A673 (cell line): ENCODE data around the gene GPC6. TPM values are rescaled to one million over a fixed set of nuclear protein-coding genes. Genes with fewer than 3 reads are reported as not detected.

ENCODE experiments used
- BruUV-seq: library from RNA; stranded (reverse); fragments of 400-500 nt; replicated peaks from 2 replicates; lab custom pipeline; 2021; lab: Mats Ljungman, UMichigan
- CTCF ChIA-PET: fragments of 300-600 bp; sonication (Branson Sonifier 250); formaldehyde crosslinking; loops from one replicate; lab custom pipeline; 2022; ENCODE audit warnings: antibody characterized with exemption; lab: Charles Lee
- POLR2A ChIA-PET: fragments of 300-600 bp; sonication (Branson Sonifier 250); formaldehyde crosslinking; loops from one replicate; lab custom pipeline; 2022; ENCODE audit warnings: antibody characterized with exemption; ENCODE audit not compliant: low non-redundant PET; lab: Charles Lee
- DNase-seq: peaks from one replicate; pipeline ENCODE4 v3.0.0-alpha.2; 2015; ENCODE audit warnings: low spot score
- H3K27ac ChIP-seq: fragments of 200-600 bp; sonication (generic); 2 replicates; pipeline ENCODE4 v1.5.1; 2016; ENCODE audit warnings: mixed run types, low read depth, mild to moderate bottlenecking, mixed read lengths, antibody characterized with exemption, low read length; ENCODE audit not compliant: poor library complexity, severe bottlenecking
- H3K27me3 ChIP-seq: fragments of 200-600 bp; sonication (generic); replicated peaks from 2 replicates; pipeline ENCODE4 v1.6.1; 2017; ENCODE audit warnings: mixed run types, low read depth, mild to moderate bottlenecking, mixed read lengths, antibody characterized with exemption, low read length; ENCODE audit not compliant: insufficient read depth, poor library complexity
- H3K36me3 ChIP-seq: fragments of 200-600 bp; sonication (generic); 2 replicates; pipeline ENCODE4 v1.6.1; 2016; ENCODE audit warnings: mixed run types, mild to moderate bottlenecking, mixed read lengths, antibody characterized with exemption, low read length; ENCODE audit not compliant: insufficient read depth, poor library complexity, severe bottlenecking
- H3K4me1 ChIP-seq: fragments of 200-600 bp; sonication (generic); 2 replicates; pipeline ENCODE4 v1.6.1; 2017; ENCODE audit warnings: mixed run types, mild to moderate bottlenecking, mixed read lengths, antibody characterized with exemption, low read length; ENCODE audit not compliant: insufficient read depth, poor library complexity, severe bottlenecking
- H3K4me3 ChIP-seq: fragments of 200-600 bp; sonication (generic); 2 replicates; pipeline ENCODE4 v1.5.1; 2016; ENCODE audit warnings: low read depth, mixed run types, mild to moderate bottlenecking, mixed read lengths, low read length; ENCODE audit not compliant: poor library complexity, severe bottlenecking
- H3K9me3 ChIP-seq: fragments of 200-600 bp; sonication (generic); 2 replicates; pipeline ENCODE4 v1.6.1; 2016; ENCODE audit warnings: mixed run types, low read depth, mild to moderate bottlenecking, mixed read lengths, antibody characterized with exemption, low read length; ENCODE audit not compliant: poor library complexity, severe bottlenecking
- EZH2 ChIP-seq: fragments of 200-600 bp; sonication (generic); IDR thresholded peaks from 2 replicates; pipeline ENCODE4 v1.6.1; 2017; ENCODE audit warnings: borderline replicate concordance, low read depth, mild to moderate bottlenecking, mixed read lengths, antibody characterized with exemption, low read length; ENCODE audit not compliant: poor library complexity, severe bottlenecking
- intact Hi-C: fragments of 100-400 bp; cut with micrococcal nuclease; formaldehyde crosslinking; loops from one replicate; pipeline ENCODE4 v1.10.0; 2022; ENCODE audit not compliant: unreplicated experiment
- total RNA-seq: library from RNA; stranded (reverse); gene quantifications from 2 replicates; pipeline ENCODE4 v1.2.3, GENCODE V29; 2021
- TF ChIP-seq, protein P1 (sequence below): fragments of 300-800, 200-600 bp; sonication (generic); conservative IDR thresholded peaks from 2 replicates; pipeline ENCODE4 v1.5.1; 2017; ENCODE audit warnings: low read depth, mild to moderate bottlenecking, antibody characterized with exemption, low read length, moderate library complexity, mixed read lengths

Gene GPC6
- total RNA-seq, 1 experiment from 2014 or later, result 23.3 TPM

DNA sequence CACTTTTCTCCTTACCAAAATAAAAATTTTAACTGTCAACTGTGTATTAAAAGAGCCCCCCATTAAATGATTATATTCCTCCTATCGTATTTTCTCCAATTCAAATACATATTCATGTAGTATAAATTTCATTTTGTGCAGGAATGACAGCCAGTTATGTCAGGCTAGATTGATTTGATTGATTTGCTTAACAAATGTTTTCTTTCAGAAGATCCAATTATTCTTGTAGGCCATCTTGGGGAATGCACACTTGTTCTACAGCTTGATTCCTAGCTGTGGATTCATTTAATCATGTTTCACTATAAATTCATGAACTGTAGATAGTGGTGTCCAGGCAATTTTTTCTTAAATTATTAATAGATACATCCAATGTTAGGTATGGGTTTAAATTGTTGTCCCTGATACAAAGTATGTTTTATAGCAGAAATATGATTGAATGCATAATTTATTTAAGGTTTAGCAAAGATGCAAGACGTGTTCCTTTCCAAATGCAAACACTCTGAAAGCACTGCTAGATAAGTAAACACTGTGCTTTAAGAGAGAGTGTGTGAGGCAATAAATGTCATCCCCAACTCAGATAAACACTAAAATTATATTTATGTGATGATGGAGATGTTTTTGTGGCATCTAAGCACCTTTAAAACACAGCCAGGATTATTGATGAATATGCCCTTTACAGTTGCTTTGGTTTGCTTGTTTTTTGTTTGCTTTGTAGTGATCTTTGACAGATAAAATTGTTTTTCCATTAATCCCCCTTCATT is 721.7 kb downstream of the GPC6 start:
- intact Hi-C loops, result no loop called here
- Histone ChIP-seq H3K36me3 (no peaks in the 10 kb centered on the region), H3K4me3 (no peak overlapping the region), H3K27ac (no peak overlapping the region), H3K4me1 (peaks cover 36% of the 10 kb centered on the region), H3K9me3 (no peaks in the 10 kb centered on the region), H3K27me3 (no peaks in the 10 kb centered on the region)
- no TSS peak for BruUV-seq
- ChIA-PET POLR2A (interaction anchor here (0.7 kb wide), 1 partner anchor 721 kb away, joined by 4 read pairs; no protein-coding TSS in a partner anchor), CTCF (interaction anchor here (0.6 kb wide), 1 partner anchor 207 kb away, joined by 6 read pairs; no protein-coding TSS in a partner anchor)
- no peak for DNase-seq
- no peak for TF ChIP-seq EZH2
- TF ChIP-seq, protein P1, sequence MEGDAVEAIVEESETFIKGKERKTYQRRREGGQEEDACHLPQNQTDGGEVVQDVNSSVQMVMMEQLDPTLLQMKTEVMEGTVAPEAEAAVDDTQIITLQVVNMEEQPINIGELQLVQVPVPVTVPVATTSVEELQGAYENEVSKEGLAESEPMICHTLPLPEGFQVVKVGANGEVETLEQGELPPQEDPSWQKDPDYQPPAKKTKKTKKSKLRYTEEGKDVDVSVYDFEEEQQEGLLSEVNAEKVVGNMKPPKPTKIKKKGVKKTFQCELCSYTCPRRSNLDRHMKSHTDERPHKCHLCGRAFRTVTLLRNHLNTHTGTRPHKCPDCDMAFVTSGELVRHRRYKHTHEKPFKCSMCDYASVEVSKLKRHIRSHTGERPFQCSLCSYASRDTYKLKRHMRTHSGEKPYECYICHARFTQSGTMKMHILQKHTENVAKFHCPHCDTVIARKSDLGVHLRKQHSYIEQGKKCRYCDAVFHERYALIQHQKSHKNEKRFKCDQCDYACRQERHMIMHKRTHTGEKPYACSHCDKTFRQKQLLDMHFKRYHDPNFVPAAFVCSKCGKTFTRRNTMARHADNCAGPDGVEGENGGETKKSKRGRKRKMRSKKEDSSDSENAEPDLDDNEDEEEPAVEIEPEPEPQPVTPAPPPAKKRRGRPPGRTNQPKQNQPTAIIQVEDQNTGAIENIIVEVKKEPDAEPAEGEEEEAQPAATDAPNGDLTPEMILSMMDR, result no peak

- Histone ChIP-seq H3K27me3 (no peaks in the 10 kb centered on the region), H3K4me1 (peaks cover 45% of the 10 kb centered on the region), H3K36me3 (no peaks in the 10 kb centered on the region), H3K4me3 (no peak overlapping the region), H3K27ac (no peak overlapping the region), H3K9me3 (no peaks in the 10 kb centered on the region)
- BruUV-seq, result no TSS peak
- DNase-seq, result peak; percentile 34
- intact Hi-C loops, result no loop called here
- TF ChIP-seq, protein P1, result peak; percentile 48
- no peak for TF ChIP-seq EZH2
- POLR2A ChIA-PET, result no interaction called here
- CTCF ChIA-PET, result no interaction called here
These were observed 724.5 kb downstream of the GPC6 start for GRCh38 chr13:93951108-93951507.

DNA sequence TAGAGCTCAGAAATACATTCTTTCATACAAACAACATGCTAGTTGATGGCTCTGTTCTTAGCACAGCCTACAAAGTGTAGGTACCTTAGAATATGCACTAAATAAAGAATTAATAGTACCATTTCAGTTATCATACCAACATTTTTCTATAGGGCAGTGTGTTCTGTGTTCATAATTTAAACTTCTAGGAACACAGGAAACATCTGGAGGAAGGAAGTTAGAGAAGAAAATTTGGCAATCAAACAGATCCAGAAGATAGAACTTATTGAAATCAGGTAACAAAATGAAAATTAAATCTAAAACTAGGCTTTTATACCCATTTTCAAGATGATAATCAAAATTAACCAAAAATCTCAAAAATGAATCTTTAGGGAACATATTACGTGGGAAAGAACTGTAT is 725.3 kb downstream of the GPC6 start:
- intact Hi-C loops, result no loop called here
- Histone ChIP-seq H3K4me1 (peaks cover 53% of the 10 kb centered on the region), H3K9me3 (no peaks in the 10 kb centered on the region), H3K27ac (peak overlapping the region; percentile 38), H3K36me3 (no peaks in the 10 kb centered on the region), H3K4me3 (no peak overlapping the region), H3K27me3 (no peaks in the 10 kb centered on the region)
- no peak for DNase-seq
- TF ChIP-seq, protein P1, result no peak
- no peak for TF ChIP-seq EZH2
- CTCF ChIA-PET, result no interaction called here
- no TSS peak for BruUV-seq
- POLR2A ChIA-PET, result no interaction called here
